Measurements from ENCODE around the gene CSMD2.

DNA sequence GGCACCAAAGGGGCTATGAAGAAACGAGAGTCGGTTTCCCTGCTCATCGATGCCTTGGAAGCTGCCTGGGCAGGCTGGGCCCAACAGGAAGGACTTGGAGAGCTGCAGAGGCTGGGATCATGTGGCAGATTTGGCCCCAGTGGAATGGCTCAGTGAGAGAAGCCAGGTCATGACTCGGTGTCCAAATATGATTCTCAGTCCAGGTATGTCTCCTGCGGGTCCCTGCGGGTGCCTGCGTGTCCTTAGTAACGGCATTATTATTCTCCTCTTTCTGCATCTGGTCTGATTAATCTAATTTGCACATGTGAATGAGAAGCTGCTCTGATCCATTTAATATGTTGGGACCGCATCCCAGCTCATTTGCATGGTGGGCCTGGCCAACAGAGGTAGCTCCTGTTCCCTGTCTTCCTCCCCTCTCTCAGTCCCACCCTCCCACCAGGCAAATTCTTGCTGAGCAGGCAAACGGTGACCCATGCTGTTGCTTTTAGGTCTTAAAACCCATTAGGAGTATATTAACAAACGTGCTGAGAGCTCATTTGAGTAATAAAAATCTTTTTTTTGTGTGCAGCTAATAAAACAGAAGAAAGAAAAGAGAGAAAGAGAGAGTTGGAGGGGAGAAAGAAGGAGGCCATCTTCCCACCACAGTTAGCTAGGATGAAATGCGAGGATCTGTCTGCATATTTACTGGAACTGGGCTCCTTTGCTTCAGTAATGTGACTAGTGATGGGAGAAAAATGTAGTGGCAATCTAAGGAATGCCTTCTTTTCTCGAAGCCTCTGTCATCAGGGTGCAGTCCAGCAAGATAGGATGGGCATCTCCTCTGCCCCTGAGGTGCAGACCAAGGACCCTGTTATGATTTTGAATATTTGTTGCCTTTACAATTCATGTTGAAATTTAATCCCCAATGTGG lies 167.6 kb downstream of the CSMD2 start:
- TF ChIP-seq, protein P1, sequence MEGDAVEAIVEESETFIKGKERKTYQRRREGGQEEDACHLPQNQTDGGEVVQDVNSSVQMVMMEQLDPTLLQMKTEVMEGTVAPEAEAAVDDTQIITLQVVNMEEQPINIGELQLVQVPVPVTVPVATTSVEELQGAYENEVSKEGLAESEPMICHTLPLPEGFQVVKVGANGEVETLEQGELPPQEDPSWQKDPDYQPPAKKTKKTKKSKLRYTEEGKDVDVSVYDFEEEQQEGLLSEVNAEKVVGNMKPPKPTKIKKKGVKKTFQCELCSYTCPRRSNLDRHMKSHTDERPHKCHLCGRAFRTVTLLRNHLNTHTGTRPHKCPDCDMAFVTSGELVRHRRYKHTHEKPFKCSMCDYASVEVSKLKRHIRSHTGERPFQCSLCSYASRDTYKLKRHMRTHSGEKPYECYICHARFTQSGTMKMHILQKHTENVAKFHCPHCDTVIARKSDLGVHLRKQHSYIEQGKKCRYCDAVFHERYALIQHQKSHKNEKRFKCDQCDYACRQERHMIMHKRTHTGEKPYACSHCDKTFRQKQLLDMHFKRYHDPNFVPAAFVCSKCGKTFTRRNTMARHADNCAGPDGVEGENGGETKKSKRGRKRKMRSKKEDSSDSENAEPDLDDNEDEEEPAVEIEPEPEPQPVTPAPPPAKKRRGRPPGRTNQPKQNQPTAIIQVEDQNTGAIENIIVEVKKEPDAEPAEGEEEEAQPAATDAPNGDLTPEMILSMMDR (conservative IDR thresholded peaks at IDR 0.05; ENCODE audit: low read length): no peak
- TF ChIP-seq EZH2phosphoT487 (IDR thresholded peaks at IDR 0.05; ENCODE audit: borderline replicate concordance): no peak
